Measurements from ENCODE around the gene TOM1L2.
"Not testable (repeated sequence)": the region's sequence is repeated elsewhere in the genome, so short reads cannot be mapped to it uniquely, and the experiment has no call there.

TOM1L2 gene

GRCh38 chr17:17942846-17943245 lies 29.4 kb downstream of the TOM1L2 start:
- DNase-seq: no peak

GRCh38 chr17:17941015-17941414 lies 31.2 kb downstream of the TOM1L2 start:
- no peak for DNase-seq

- DNase-seq: no peak
These were observed 31.7 kb downstream of the TOM1L2 start for GRCh38 chr17:17940441-17940911.

- DNase-seq: not testable (repeated sequence)
These were observed 32.3 kb downstream of the TOM1L2 start for GRCh38 chr17:17939941-17940340.

- no peak for DNase-seq
These were observed 33.7 kb downstream of the TOM1L2 start for GRCh38 chr17:17938388-17939107.

- no peak for DNase-seq
These were observed 34.2 kb downstream of the TOM1L2 start for GRCh38 chr17:17937958-17938357.

- no peak for DNase-seq
These were observed 34.9 kb downstream of the TOM1L2 start for GRCh38 chr17:17937201-17937853.

GRCh38 chr17:17935321-17936271 lies 36.6 kb downstream of the TOM1L2 start:
- DNase-seq: no peak

GRCh38 chr17:17934806-17935205 lies 37.4 kb downstream of the TOM1L2 start:
- DNase-seq: no peak

GRCh38 chr17:17934214-17934613 lies 38.0 kb downstream of the TOM1L2 start:
- DNase-seq: no peak

- no peak for DNase-seq
These were observed 38.4 kb downstream of the TOM1L2 start for GRCh38 chr17:17933775-17934174.

GRCh38 chr17:17931159-17931558 lies 41.0 kb downstream of the TOM1L2 start:
- DNase-seq: no peak

- no peak for DNase-seq
These were observed 41.5 kb downstream of the TOM1L2 start for GRCh38 chr17:17930674-17931073.

GRCh38 chr17:17929655-17930380 lies 42.4 kb downstream of the TOM1L2 start:
- no peak for DNase-seq

GRCh38 chr17:17928398-17929287 lies 43.6 kb downstream of the TOM1L2 start:
- DNase-seq: no peak

- DNase-seq: no peak
These were observed 45.3 kb downstream of the TOM1L2 start for GRCh38 chr17:17926840-17927449.

GRCh38 chr17:17926036-17926435 lies 46.2 kb downstream of the TOM1L2 start:
- no peak for DNase-seq

- DNase-seq: no peak
These were observed 47.3 kb downstream of the TOM1L2 start for GRCh38 chr17:17924857-17925250.

GRCh38 chr17:17924131-17924856 lies 47.9 kb downstream of the TOM1L2 start:
- no peak for DNase-seq

GRCh38 chr17:17922070-17922614 lies 50.1 kb downstream of the TOM1L2 start:
- no peak for DNase-seq

Data from activated naive CD4-positive, alpha-beta T cell (primary cell).